Stimulated activated CD4-positive, alpha-beta T cell treated with anti-CD3 and anti-CD28 coated beads, Interleukin-12 subunit alpha, Interleukin-12 subunit beta, amount 100 ng/mL, for 48 hours (primary cell): ENCODE measurements around the gene S100A14.
"Not testable (repeated sequence)": the region's sequence is repeated elsewhere in the genome, so short reads cannot be mapped to it uniquely, and the experiment has no call there.

Source experiments
- DNase-seq, 3 donors: peaks; one replicate each; pipeline ENCODE4 v3.0.0-alpha.2; 2020; ENCODE audit warnings: low read depth in 2 of 3, low spot score in 1 of 3

S100A14 gene

GRCh38 chr1:153588482-153588881, 27.6 kb downstream of the S100A14 start:
- DNase-seq: no peak

DNA sequence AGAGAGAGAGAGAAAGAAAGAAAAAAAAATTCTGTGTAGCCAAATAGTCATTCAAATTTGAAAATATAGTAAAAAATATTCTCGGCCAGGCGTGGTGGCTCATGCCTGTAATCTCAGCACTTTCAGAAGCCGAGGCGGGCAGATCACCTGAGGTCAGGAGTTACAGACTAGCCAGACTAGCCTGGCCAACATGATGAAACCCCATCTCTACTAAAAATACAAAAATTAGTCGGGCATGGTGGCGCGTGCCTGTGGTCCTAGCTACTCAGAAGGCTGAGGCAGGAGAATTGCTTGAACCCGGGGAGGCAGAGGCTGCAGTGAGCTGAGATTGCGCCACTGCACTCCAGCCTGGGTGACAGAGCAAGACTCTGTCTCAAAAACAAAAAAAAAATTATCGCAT, 28.1 kb downstream of the S100A14 start:
- DNase-seq: not testable (repeated sequence)

- DNase-seq: no peak
These were observed 28.8 kb downstream of the S100A14 start for GRCh38 chr1:153587314-153587713.

DNA sequence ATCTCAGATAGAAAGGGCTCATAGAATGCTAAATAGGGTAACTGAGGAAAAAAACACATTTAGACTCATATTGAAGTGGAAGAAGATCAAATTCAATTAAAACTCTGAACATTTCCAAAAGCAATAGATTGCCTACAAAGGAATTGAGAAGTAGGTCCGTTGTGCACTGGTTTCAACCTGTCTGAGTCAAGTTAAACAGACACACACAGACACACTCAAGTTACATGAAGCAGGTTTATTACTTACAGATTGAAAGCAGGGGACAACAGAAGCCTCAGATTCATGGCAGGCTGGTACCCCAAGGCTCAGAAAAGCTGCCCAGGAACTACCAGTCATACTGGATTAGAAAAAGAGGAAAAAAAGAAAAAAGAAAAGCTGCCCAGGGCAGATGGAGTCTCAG, 29.8 kb downstream of the S100A14 start:
- no peak for DNase-seq

DNA sequence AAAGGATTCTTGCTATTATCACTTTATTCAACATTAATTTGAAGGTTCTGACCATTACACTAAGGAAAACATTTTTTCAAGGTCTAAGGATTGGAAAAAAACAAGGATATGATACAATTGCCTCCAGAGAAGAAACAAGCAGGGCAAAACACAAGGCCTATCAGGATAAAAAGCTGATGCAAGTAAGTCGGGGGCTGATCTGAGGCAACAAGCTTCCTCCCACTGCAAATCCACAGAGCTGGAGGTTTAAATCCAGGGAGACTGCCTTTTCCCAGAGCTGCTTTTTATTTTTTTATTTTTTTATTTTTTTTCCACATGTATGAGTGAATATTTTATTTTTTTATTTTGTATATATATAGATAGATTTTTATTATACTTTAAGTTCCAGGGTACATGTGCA, 31.1 kb downstream of the S100A14 start:
- DNase-seq: no peak

DNA sequence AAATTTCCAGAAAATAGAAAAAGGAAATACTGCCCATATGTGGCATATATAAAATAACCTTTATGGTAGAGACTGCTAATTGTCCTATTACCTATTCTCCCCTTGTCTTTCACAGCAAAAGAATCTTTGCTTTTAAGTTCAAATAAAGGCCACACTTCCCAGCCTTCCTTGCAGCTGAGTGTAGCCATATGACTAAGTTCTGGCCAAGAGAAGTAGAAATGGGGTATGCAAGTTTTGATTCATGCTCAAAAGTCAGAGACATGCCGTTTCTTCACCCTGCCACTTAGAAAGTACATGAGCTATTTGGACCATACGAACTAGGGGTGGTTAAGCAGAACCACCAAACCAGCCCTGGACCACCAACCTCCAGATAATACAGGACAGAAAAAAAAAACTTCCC, 32.1 kb downstream of the S100A14 start:
- no peak for DNase-seq

DNA sequence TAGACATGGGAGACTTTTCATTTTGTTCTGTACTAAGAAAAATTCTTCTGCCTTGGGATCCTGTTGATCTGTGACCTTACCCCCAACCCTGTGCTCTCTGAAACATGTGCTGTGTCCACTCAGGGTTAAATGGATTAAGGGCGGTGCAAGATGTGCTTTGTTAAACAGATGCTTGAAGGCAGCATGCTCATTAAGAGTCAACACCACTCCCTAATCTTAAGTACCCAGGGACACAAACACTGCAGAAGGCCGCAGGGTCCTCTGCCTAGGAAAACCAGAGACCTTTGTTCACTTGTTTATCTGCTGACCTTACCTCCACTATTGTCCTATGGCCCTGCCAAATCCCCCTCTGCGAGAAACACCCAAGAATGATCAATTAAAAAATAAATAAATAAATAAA, 32.6 kb downstream of the S100A14 start:
- not testable (repeated sequence) for DNase-seq

DNA sequence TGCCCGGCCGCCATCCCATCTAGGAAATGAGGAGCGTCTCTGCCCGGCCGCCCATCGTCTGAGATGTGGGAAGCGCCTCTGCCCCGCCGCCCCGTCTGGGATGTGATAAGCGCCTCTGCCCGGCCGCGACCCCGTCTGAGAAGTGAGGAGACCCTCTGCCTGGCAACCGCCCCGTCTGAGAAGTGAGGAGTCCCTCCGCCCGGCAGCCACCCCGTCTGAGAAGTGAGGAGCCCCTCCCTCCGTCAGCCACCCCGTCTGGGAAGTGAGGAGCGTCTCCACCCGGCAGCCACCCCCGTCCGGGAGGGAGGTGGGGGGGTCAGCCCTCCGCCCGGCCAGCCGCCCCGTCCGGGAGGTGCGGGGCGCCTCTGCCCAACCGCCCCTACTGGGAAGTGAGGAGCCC, 33.3 kb downstream of the S100A14 start:
- DNase-seq: not testable (repeated sequence)

GRCh38 chr1:153578936-153579335, 37.2 kb downstream of the S100A14 start:
- no peak for DNase-seq

DNA sequence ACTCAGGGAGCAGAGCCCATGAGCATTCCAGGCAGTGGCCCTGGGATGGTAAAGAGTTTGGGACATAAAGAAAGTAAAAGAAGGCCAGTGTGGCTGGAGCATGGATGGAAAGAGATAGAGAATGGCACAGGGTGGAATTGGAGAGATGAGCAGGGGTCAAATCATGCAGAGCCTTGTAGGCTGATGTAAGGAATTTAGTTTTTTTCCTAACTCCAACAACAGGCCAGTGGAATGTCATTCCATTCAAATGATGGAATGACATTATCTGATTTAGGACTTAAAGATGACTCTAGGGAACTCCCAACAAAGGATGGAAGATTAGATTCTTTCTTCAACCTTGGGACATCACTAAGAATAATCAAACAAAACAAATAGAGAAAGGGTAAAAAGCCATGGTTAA, 37.6 kb downstream of the S100A14 start:
- DNase-seq: no peak

- DNase-seq: no peak
These were observed 38.5 kb downstream of the S100A14 start for GRCh38 chr1:153577624-153578051.

DNA sequence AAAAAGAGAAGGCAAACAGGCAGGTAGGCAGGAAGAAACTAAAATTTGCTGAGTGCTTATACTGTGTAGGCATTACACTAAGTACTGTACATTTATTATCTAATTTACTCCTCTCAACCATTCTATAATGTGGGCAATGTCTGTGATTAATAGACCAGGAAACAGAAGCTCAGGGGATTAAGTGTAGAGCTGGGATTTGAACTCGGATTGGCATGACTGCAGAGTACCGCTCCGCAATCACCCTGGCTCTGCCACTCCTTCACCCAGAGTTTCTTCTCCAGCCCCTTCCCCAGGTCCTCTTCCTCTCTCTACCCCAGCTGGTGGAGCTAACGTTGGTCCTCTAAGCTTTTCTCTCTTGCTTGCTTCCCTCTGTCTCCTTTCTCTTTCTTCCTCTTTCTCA, 39.0 kb downstream of the S100A14 start:
- DNase-seq: no peak

- not testable (repeated sequence) for DNase-seq
These were observed 40.6 kb downstream of the S100A14 start for GRCh38 chr1:153575497-153575896.

- not testable (repeated sequence) for DNase-seq
These were observed 41.0 kb downstream of the S100A14 start for GRCh38 chr1:153575081-153575491.

GRCh38 chr1:153573351-153573750, 42.8 kb downstream of the S100A14 start:
- no peak for DNase-seq

GRCh38 chr1:153572569-153573015, 43.5 kb downstream of the S100A14 start:
- DNase-seq: peak; percentile 50 to 64 (median 52)

DNA sequence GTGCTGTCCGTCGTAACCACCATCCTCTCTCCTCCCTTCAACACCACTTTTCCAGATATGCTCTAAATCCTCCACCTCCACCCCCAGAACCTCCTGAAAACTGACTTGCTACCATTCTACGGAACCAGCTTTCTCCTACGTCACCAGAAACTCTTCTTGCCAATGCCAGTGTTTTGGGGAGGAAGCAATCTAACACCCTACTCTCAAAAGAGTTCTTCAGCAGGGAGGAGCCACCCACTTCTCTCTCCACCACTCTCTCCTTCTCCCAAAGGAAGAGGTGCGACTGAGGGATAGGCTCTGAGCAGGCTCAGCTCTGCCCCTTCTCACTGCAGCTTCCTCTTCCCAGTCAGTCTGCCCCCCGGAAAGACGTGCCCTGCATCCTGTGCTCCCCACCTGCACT, 44.4 kb downstream of the S100A14 start:
- DNase-seq: no peak

GRCh38 chr1:153570874-153571273, 45.3 kb downstream of the S100A14 start:
- no peak for DNase-seq

- no peak for DNase-seq
These were observed 46.7 kb downstream of the S100A14 start for GRCh38 chr1:153569465-153569864.

GRCh38 chr1:153568367-153569099, 47.6 kb downstream of the S100A14 start:
- peak; percentile 79 to 94 (median 80) for DNase-seq

DNA sequence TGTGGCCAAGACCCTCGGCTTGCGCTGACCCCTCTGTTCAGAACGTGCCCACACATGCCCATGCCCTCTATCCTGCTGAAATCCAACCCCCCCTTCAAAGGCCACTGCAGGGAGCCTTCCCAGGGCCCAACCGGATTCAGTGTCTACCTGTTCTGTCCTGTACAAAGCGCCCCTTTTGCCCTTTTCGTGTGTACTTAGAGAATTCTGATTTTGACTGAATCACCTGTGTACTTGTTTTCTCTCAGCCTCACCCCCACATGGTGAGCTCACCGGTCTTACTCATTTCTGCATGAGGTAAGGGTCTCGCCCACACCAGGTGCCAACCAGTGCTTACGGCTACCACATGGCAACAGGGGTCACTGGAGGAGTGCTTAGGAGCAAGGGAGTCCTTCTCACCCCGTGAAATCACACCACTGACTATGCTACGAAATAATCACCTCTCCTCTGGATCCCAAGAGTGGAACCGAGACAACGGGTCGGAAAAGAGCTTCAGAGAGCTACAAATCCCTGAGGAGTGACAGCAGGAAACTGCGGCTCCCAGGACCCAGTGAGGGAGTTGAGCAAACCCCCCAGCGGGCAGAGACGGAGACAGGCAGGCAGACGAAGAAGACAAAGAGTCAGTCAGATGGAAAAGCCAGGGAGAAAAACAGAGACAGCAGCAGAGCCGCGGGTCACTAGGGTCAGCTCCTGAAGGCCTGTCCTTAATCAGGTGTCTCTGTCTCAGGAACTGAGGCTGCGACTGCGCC, 48.3 kb downstream of the S100A14 start:
- DNase-seq: peak; percentile 48 to 65 (median 49)
